IMR-90 (cell line): Measurements from ENCODE around the gene SEMA6C. TPM values are rescaled to one million over a fixed set of nuclear protein-coding genes. Genes with fewer than 3 reads are reported as not detected.

Experiments used
- ATAC-seq: fragments of 200-7000 bp; cut with Tn5 transposase; 2 replicates; pipeline ENCODE4 v1.9.1; 2020; ENCODE audit warnings: low read depth, mild to moderate bottlenecking, moderate library complexity
- BruUV-seq: library from RNA; stranded (reverse); fragments of 400-500 nt; replicated peaks from 2 replicates; lab custom pipeline; 2021; lab: Mats Ljungman, UMichigan
- CTCF ChIA-PET: fragments of 300-600 bp; formaldehyde crosslinking; extraction: SDS; loops from one replicate; lab custom pipeline; 2021; ENCODE audit warnings: antibody characterized with exemption; lab: Yijun Ruan, JAX
- POLR2A ChIA-PET: fragments of 300-600 bp; sonication (Branson Sonifier 250); formaldehyde crosslinking; loops from one replicate; lab custom pipeline; 2022; ENCODE audit warnings: antibody characterized with exemption; ENCODE audit not compliant: unreplicated experiment; lab: Charles Lee
- DNase-seq: peaks from one replicate; pipeline ENCODE4 v3.0.0; 2013
- H2AFZ ChIP-seq: replicated peaks from 2 replicates; pipeline ENCODE3; 2013; ENCODE audit warnings: low read length, mild to moderate bottlenecking; ENCODE audit not compliant: poor library complexity
- H2AK5ac ChIP-seq: 2 replicates; pipeline ENCODE4 v1.6.1; 2013; ENCODE audit warnings: low read depth, low read length, inconsistent platforms
- H2AK9ac ChIP-seq: replicated peaks from 2 replicates; pipeline ENCODE3; 2013; ENCODE audit warnings: mild to moderate bottlenecking, low read depth, low read length, moderate library complexity; ENCODE audit not compliant: poor library complexity
- H2BK120ac ChIP-seq: 2 replicates; pipeline ENCODE4 v1.6.1; 2013; ENCODE audit warnings: low read depth, low read length, inconsistent platforms
- H2BK15ac ChIP-seq: 3 replicates; pipeline ENCODE4 v1.6.1; 2013; ENCODE audit warnings: low read depth, low read length, inconsistent platforms
- H2BK20ac ChIP-seq: 2 replicates; pipeline ENCODE4 v1.6.1; 2013; ENCODE audit warnings: low read depth, mild to moderate bottlenecking, inconsistent platforms, low read length, moderate library complexity
- H2BK5ac ChIP-seq: 2 replicates; pipeline ENCODE4 v1.6.1; 2013; ENCODE audit warnings: mild to moderate bottlenecking, low read depth, low read length, inconsistent platforms; ENCODE audit not compliant: poor library complexity, severe bottlenecking
- H3K14ac ChIP-seq: replicated peaks from 2 replicates; pipeline ENCODE4 v1.6.1; 2013; ENCODE audit warnings: low read depth, low read length, inconsistent platforms
- H3K18ac ChIP-seq: 2 replicates; pipeline ENCODE4 v1.6.1; 2013; ENCODE audit warnings: low read depth, low read length, control low read depth
- H3K23ac ChIP-seq: 2 replicates; pipeline ENCODE4 v1.6.1; 2013; ENCODE audit warnings: low read depth, low read length, inconsistent platforms
- H3K27ac ChIP-seq: 2 replicates; pipeline ENCODE4 v1.5.1; 2013; ENCODE audit warnings: mild to moderate bottlenecking, control low read depth, low read length; ENCODE audit not compliant: insufficient read depth
- H3K27me3 ChIP-seq: 2 replicates; pipeline ENCODE4 v1.6.1; 2013; ENCODE audit warnings: low read length; ENCODE audit not compliant: control insufficient read depth, insufficient read depth
- H3K36me3 ChIP-seq: 2 replicates; pipeline ENCODE4 v1.6.1; 2013; ENCODE audit warnings: low read length, mixed read lengths; ENCODE audit not compliant: control insufficient read depth, insufficient read depth
- H3K4ac ChIP-seq: 2 replicates; pipeline ENCODE4 v1.6.1; 2013; ENCODE audit warnings: low read depth, low read length, inconsistent platforms
- H3K4me1 ChIP-seq: 2 replicates; pipeline ENCODE4 v1.6.1; 2013; ENCODE audit warnings: low read length, mixed read lengths; ENCODE audit not compliant: control insufficient read depth, insufficient read depth
- H3K4me2 ChIP-seq: 2 replicates; pipeline ENCODE4 v1.6.1; 2013; ENCODE audit warnings: low read depth, mild to moderate bottlenecking, control low read depth, low read length, moderate library complexity
- H3K4me3 ChIP-seq: 2 replicates; pipeline ENCODE4 v1.5.1; 2013; ENCODE audit warnings: low read depth, mild to moderate bottlenecking, control low read depth, low read length, moderate library complexity; ENCODE audit not compliant: insufficient read depth
- H3K56ac ChIP-seq: 2 replicates; pipeline ENCODE4 v1.6.1; 2013; ENCODE audit warnings: low read length, inconsistent platforms; ENCODE audit not compliant: insufficient read depth; ENCODE audit errors: extremely low read depth
- H3K79me1 ChIP-seq, 2 experiments: 2 replicates each; pipeline ENCODE4 v1.6.1; 2013; ENCODE audit warnings: low read length in 2 of 2, inconsistent platforms in 1 of 2, low read depth in 1 of 2
- H3K9ac ChIP-seq: 2 replicates; pipeline ENCODE4 v1.6.1; 2013; ENCODE audit warnings: low read depth, low read length, control low read depth
- H3K9me1 ChIP-seq: 2 replicates; pipeline ENCODE4 v1.6.1; 2013; ENCODE audit warnings: low read length, inconsistent platforms; ENCODE audit not compliant: insufficient read depth
- H3K9me3 ChIP-seq: 2 replicates; pipeline ENCODE4 v1.6.1; 2013; ENCODE audit warnings: low read length; ENCODE audit not compliant: control insufficient read depth, insufficient read depth
- H4K20me1 ChIP-seq: 2 replicates; pipeline ENCODE4 v1.6.1; 2013; ENCODE audit warnings: low read length, inconsistent platforms; ENCODE audit not compliant: insufficient read depth
- H4K5ac ChIP-seq: 2 replicates; pipeline ENCODE4 v1.6.1; 2013; ENCODE audit warnings: mild to moderate bottlenecking, low read depth, low read length, control low read depth
- H4K8ac ChIP-seq, 2 experiments: 2 replicates each; pipeline ENCODE4 v1.6.1; 2013; ENCODE audit warnings: low read depth in 2 of 2, low read length in 2 of 2, control low read depth in 1 of 2, inconsistent platforms in 1 of 2
- H4K91ac ChIP-seq: 2 replicates; pipeline ENCODE4 v1.6.1; 2013; ENCODE audit warnings: low read depth, low read length, inconsistent platforms; ENCODE audit not compliant: insufficient read depth
- CEBPB ChIP-seq: IDR thresholded peaks from 2 replicates; pipeline ENCODE4 v1.6.1; 2012; ENCODE audit warnings: low read depth, low read length, improper control_type of control experiment
- FOS ChIP-seq: fragments of 150-350 bp; IDR thresholded peaks from 2 replicates; pipeline ENCODE4 v1.6.1; 2016; ENCODE audit warnings: low read depth, low read length
- MAFK ChIP-seq: IDR thresholded peaks from 2 replicates; pipeline ENCODE4 v1.6.1; 2012; ENCODE audit warnings: low read depth, low read length, improper control_type of control experiment
- RCOR1 ChIP-seq: IDR thresholded peaks from 2 replicates; pipeline ENCODE4 v1.6.1; 2012; ENCODE audit warnings: mild to moderate bottlenecking, low read length, improper control_type of control experiment; ENCODE audit not compliant: insufficient replicate concordance
- WGBS, 2 experiments: methylation state at CpG; one replicate each; pipeline versions ENCODE4 v1.1.5 to v1.1.7; 2013; ENCODE audit warnings: missing lambda C conversion rate in 2 of 2; ENCODE audit not compliant: insufficient read length in 1 of 2; ENCODE audit errors: extremely low coverage in 2 of 2; 5-methylcytosine and 5-hydroxymethylcytosine counted together
- dilution Hi-C: fragments of 300-500 bp; cut with HindIII; formaldehyde crosslinking; loops from one replicate; pipeline ENCODE4 v1.14.3; 2018; ENCODE audit warnings: low sequenced_read_pairs; ENCODE audit not compliant: unreplicated experiment
- in situ Hi-C: fragments of 300-500 bp; cut with MboI; formaldehyde crosslinking; loops from 3 replicates; pipeline ENCODE4 v1.14.3; 2019; ENCODE audit warnings: low sequenced_read_pairs, inconsistent platforms, mixed read lengths
- intact Hi-C: fragments of 100-400 bp; cut with micrococcal nuclease; formaldehyde crosslinking; loops from 2 replicates; pipeline ENCODE4 v1.10.0; 2022
- polyA plus RNA-seq, 3 experiments: library from polyadenylated mRNA; depleted of rRNA; stranded (reverse); fragments of >200 nt; gene quantifications; 2 replicates each; pipeline ENCODE4 v1.2.3, GENCODE V29; 2012; ENCODE audit warnings: low replicate concordance in 1 of 3
- total RNA-seq: library from RNA; depleted of rRNA; stranded (reverse); fragments of >200 nt; gene quantifications from 2 replicates; pipeline ENCODE4 v1.2.3, GENCODE V29; 2012
- TF ChIP-seq, protein P1 (sequence below): conservative IDR thresholded peaks from 2 replicates; pipeline ENCODE4 v1.5.1; 2012; ENCODE audit warnings: mild to moderate bottlenecking, low read depth, low read length, improper control_type of control experiment

Gene SEMA6C
- total and polyA plus RNA-seq, 2 of the 4 experiments (the other 2 are of a cell fraction): 0.36 to 2.0 TPM

DNA sequence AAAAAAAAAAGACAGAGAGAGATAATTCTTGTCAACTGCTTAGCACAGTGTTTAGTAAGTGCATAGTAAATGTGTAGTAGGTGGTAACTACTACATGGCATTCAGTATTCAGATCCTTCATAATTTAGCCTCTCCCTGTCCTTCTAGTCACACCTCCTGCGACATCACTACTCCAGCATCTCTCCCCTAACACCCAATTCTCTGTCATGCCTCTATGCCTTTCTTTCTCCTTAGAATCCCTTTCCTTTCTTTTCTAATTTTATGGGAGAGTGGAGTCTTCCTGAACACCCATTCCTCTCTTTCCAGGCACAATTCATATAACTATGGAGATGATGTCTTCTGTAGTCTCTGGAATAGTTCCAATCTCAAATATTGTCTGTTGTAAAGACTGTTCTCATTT, 47.4 kb upstream of the SEMA6C start:
- Histone ChIP-seq H2BK20ac (peak overlapping the region; percentile 0; the same call in 1 of the 2 replicates), H4K20me1 (no peaks in the 10 kb centered on the region), H3K9me1 (0 out of 2 replicates have a peak, but pooled peaks cover 3% of the 10 kb centered on the region), H3K36me3 (no peaks in the 10 kb centered on the region), H3K4me1 (peaks cover 2% of the 10 kb centered on the region; the same call in 1 of the 2 replicates), H3K4ac (no peak overlapping the region), H3K14ac (no peak overlapping the region), H3K27me3 (no peaks in the 10 kb centered on the region), H2BK5ac (no peak overlapping the region), H3K18ac (no peak overlapping the region), H4K91ac (no peak overlapping the region), H3K9me3 (no peaks in the 10 kb centered on the region), H2AFZ (no peak overlapping the region), H3K4me2 (no peak overlapping the region), H2BK15ac (no peak overlapping the region), H3K27ac (no peak overlapping the region), H3K79me1 (peaks cover 8 to 28% of the 10 kb centered on the region in 2 experiments), H3K23ac (no peak overlapping the region), H3K9ac (no peak overlapping the region), H4K8ac (no peak overlapping the region), H3K4me3 (no peak overlapping the region), H4K5ac (no peak overlapping the region), H3K56ac (no peak overlapping the region), H2AK5ac (no peak overlapping the region), H2AK9ac (no peak overlapping the region), H2BK120ac (no peak overlapping the region)
- CTCF ChIA-PET: no interaction called here
- in situ Hi-C loops: loop anchor here (10.0 kb wide), 1 partner anchor 211 kb away; no protein-coding TSS in a partner anchor
- no TSS peak for BruUV-seq
- TF ChIP-seq, protein P1, sequence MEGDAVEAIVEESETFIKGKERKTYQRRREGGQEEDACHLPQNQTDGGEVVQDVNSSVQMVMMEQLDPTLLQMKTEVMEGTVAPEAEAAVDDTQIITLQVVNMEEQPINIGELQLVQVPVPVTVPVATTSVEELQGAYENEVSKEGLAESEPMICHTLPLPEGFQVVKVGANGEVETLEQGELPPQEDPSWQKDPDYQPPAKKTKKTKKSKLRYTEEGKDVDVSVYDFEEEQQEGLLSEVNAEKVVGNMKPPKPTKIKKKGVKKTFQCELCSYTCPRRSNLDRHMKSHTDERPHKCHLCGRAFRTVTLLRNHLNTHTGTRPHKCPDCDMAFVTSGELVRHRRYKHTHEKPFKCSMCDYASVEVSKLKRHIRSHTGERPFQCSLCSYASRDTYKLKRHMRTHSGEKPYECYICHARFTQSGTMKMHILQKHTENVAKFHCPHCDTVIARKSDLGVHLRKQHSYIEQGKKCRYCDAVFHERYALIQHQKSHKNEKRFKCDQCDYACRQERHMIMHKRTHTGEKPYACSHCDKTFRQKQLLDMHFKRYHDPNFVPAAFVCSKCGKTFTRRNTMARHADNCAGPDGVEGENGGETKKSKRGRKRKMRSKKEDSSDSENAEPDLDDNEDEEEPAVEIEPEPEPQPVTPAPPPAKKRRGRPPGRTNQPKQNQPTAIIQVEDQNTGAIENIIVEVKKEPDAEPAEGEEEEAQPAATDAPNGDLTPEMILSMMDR: no peak
- TF ChIP-seq CEBPB (no peak), FOS (no peak), MAFK (no peak), RCOR1 (no peak)
- POLR2A ChIA-PET: no interaction called here
- no CpG with 5 or more reads among the region's 1 CpG for WGBS, 2 experiments
- DNase-seq: no peak
- dilution Hi-C loops: no loop called here
- no peak for ATAC-seq
- intact Hi-C loops: no loop called here
